Naive thymus-derived CD4-positive, alpha-beta T cell (primary cell): ENCODE results near the gene C2orf92. TPM values are rescaled to one million over a fixed set of nuclear protein-coding genes. Genes with fewer than 3 reads are reported as not detected.
A peak's percentile ranks its signal among the peaks of the same experiment; 100 is the strongest.
"Not testable (repeated sequence)": the region's sequence is repeated elsewhere in the genome, so short reads cannot be mapped to it uniquely, and the experiment has no call there.

ENCODE experiments used
- ATAC-seq: fragments of 150-1000 bp; cut with Tn5 transposase; 2 replicates; pipeline ENCODE4 v1.10.0; 2021; ENCODE audit warnings: mild to moderate bottlenecking, moderate library complexity
- CTCF ChIA-PET: fragments of 350-600 bp; sonication (Branson Sonifier 250); formaldehyde crosslinking; loops from one replicate; lab custom pipeline; 2021; ENCODE audit warnings: antibody characterized with exemption; lab: Charles Lee
- POLR2A ChIA-PET: fragments of 350-600 bp; sonication (Branson Sonifier 250); formaldehyde crosslinking; loops from one replicate; lab custom pipeline; 2021; ENCODE audit warnings: antibody characterized with exemption, inconsistent platforms; lab: Charles Lee
- DNase-seq, 9 donors: peaks; one replicate each; pipeline versions ENCODE4 v3.0.0 to v3.0.0-alpha.2; 2020 to 2022; ENCODE audit warnings: mixed read lengths in 1 of 9
- H3K27ac ChIP-seq: one replicate; pipeline ENCODE4 v1.7.0; 2013; ENCODE audit warnings: mild to moderate bottlenecking, low read depth, low read length, moderate library complexity
- H3K27me3 ChIP-seq, 2 donors: one replicate each; pipeline ENCODE4 v1.7.0; 2013; ENCODE audit warnings: low read length in 2 of 2, mild to moderate bottlenecking in 2 of 2, moderate library complexity in 2 of 2; ENCODE audit not compliant: control insufficient read depth in 2 of 2, insufficient read depth in 2 of 2
- H3K36me3 ChIP-seq, 3 experiments: 1 replicate in 2 of 3; 2 replicates in 1 of 3; pipeline ENCODE4 v1.7.0; 2013; ENCODE audit warnings: low read length in 3 of 3, mild to moderate bottlenecking in 3 of 3, moderate library complexity in 1 of 3; ENCODE audit not compliant: insufficient read depth in 3 of 3, control insufficient read depth in 2 of 3
- H3K4me1 ChIP-seq, 2 donors: one replicate each; pipeline ENCODE4 v1.7.0; 2013; ENCODE audit warnings: low read length in 2 of 2, mild to moderate bottlenecking in 2 of 2, moderate library complexity in 1 of 2; ENCODE audit not compliant: control insufficient read depth in 2 of 2, insufficient read depth in 2 of 2
- H3K4me3 ChIP-seq: 2 replicates; pipeline ENCODE4 v1.7.0; 2013; ENCODE audit warnings: mild to moderate bottlenecking, low read length
- H3K9me3 ChIP-seq, 3 experiments: 1 replicate in 2 of 3; 2 replicates in 1 of 3; pipeline ENCODE4 v1.7.0; 2013; ENCODE audit warnings: low read length in 3 of 3; ENCODE audit not compliant: control insufficient read depth in 2 of 3
- H3K27ac Mint-ChIP-seq, 9 donors: one replicate each; pipeline ENCODE4 v1.8.0; 2020 to 2022; ENCODE audit warnings: mixed read lengths in 9 of 9, mild to moderate bottlenecking in 8 of 9, moderate library complexity in 5 of 9, inconsistent platforms in 2 of 9
- H3K27me3 Mint-ChIP-seq, 5 donors: one replicate each; pipeline ENCODE4 v1.8.0; 2021 to 2022; ENCODE audit warnings: mixed read lengths in 5 of 5, mild to moderate bottlenecking in 1 of 5
- H3K36me3 Mint-ChIP-seq, 5 donors: one replicate each; pipeline ENCODE4 v1.8.0; 2020 to 2022; ENCODE audit warnings: mixed read lengths in 5 of 5, mild to moderate bottlenecking in 3 of 5, inconsistent platforms in 1 of 5
- H3K4me1 Mint-ChIP-seq, 7 donors: one replicate each; pipeline ENCODE4 v1.8.0; 2020 to 2022; ENCODE audit warnings: mixed read lengths in 7 of 7, mild to moderate bottlenecking in 3 of 7, inconsistent platforms in 1 of 7
- H3K4me3 Mint-ChIP-seq, 10 donors: one replicate each; pipeline ENCODE4 v1.8.0; 2020 to 2022; ENCODE audit warnings: mild to moderate bottlenecking in 10 of 10, mixed read lengths in 10 of 10, moderate library complexity in 6 of 10, inconsistent platforms in 2 of 10
- H3K9me3 Mint-ChIP-seq, 11 donors: one replicate each; pipeline ENCODE4 v1.8.0; 2020 to 2022; ENCODE audit warnings: mixed read lengths in 11 of 11, mild to moderate bottlenecking in 4 of 11, inconsistent platforms in 1 of 11, moderate library complexity in 1 of 11
- intact Hi-C, 2 donors: fragments of 100-400 bp; cut with micrococcal nuclease; formaldehyde crosslinking; loops; one replicate each; pipeline ENCODE4 v1.15.1; 2023
- polyA plus RNA-seq, 2 donors: library from polyadenylated mRNA; unstranded; fragments of 300-500 nt; fragmentation: Illumina TruSeq; gene quantifications; one replicate each; pipeline ENCODE4 v1.2.3, GENCODE V29; 2021
- total RNA-seq, 6 experiments: library from RNA in 5 of 6; stranded (reverse) in 5 of 6; gene quantifications; 1 replicate in 5 of 6; 2 replicates in 1 of 6; pipeline ENCODE4 v1.2.3 and lab custom pipeline; 2021 to 2026

Gene C2orf92
- total RNA-seq, result 10 to 100 TPM; 10.7 to 23.4 (median 21.0) TPM
- 1 to 10 TPM in 1 of 2 donors, under 1 TPM in 1; 0.66 to 1.1 TPM for polyA plus RNA-seq
- 14.0 reads per million, percentile 43 among the genes with 10 or more reads in this experiment for total RNA-seq (lab: John Stamatoyannopoulos, UW)

DNA sequence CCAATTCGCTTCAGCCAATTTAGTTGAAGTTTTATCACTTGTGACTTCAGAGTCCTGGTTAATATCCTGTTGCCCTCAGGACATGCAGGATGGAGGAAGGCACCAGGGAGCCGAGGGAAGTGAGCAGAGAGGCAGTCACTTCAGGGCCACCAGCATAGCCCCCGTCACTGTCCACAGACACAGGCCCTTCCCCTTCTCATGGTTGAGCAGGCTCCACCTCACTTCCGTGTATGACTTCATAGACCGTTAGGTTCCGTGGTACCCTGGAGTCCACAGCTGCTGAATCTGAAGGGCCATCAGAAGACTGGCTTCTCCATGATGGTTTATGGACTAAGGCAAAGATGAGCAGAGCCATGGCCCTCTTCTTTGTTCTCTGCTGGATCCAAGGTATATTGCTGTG is at the start of gene C2orf92:
C2orf92 (plus strand) TSS at position 266 of the 400 bp plus-strand sequence; CDS start at position 342, 76 bp downstream.
- no peak within 1 kb of the TSS for H3K27ac ChIP-seq
- CTCF ChIA-PET, result no interaction called here
- no peak for DNase-seq
- intact Hi-C loops, result loop anchor here in 1 of 2 donors (10.0 kb wide), 1 partner anchor 1485 kb away; the partner anchor contains the start of genes LIPT1 and TSGA10
- H3K4me1 ChIP-seq, result peaks cover 6 to 7% of the 10 kb centered on the region in 2 donors
- no peaks in the 10 kb centered on the region for H3K27me3 ChIP-seq
- no peak for ATAC-seq
- POLR2A ChIA-PET, result interaction anchor here (0.6 kb wide), 1 partner anchor 1037 kb away, joined by 3 read pairs; no protein-coding TSS in a partner anchor
- Mint-ChIP-seq H3K9me3 (no peaks in the 10 kb centered on the region), H3K4me1 (peaks cover 2 to 25% (median 11%) of the 10 kb centered on the region in 7 donors), H3K4me3 (no peak within 1 kb of the TSS), H3K27me3 (peaks cover 0 to 9% (median 0%) of the 10 kb centered on the region in 5 donors), H3K36me3 (peaks cover 0 to 3% (median 0%) of the 10 kb centered on the region in 5 donors), H3K27ac (no peak within 1 kb of the TSS)
- no peaks in the 10 kb centered on the region for H3K9me3 ChIP-seq
- H3K4me3 ChIP-seq, result no peak within 1 kb of the TSS
- no peaks in the 10 kb centered on the region for H3K36me3 ChIP-seq

DNA sequence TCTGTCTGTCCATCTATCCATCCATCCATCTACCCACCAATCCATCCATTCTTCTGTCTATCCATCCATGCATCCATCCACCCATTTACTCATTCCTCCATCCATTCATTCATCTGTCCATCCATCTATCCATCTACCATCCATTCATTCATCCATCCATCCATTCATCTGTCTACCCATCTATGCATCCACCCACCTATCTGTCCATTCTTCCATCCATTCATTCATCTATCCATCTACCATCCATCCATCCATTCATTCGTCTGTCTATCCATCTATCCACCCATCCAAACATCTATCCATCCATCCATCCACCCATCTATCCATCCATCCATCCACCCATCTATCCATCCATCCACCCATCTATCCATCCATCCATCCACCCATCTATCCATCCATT is 49.0 kb upstream of the C2orf92 start:
- H3K27me3 ChIP-seq, POLR2A ChIA-PET, ATAC-seq, H3K4me1 Mint-ChIP-seq, H3K9me3 ChIP-seq, DNase-seq, H3K9me3 Mint-ChIP-seq, H3K27ac ChIP-seq, H3K36me3 ChIP-seq, intact Hi-C loops, H3K36me3 Mint-ChIP-seq, CTCF ChIA-PET, H3K4me3 ChIP-seq, H3K4me3 Mint-ChIP-seq, H3K27me3 Mint-ChIP-seq, H3K4me1 ChIP-seq, H3K27ac Mint-ChIP-seq: not testable (repeated sequence)

DNA sequence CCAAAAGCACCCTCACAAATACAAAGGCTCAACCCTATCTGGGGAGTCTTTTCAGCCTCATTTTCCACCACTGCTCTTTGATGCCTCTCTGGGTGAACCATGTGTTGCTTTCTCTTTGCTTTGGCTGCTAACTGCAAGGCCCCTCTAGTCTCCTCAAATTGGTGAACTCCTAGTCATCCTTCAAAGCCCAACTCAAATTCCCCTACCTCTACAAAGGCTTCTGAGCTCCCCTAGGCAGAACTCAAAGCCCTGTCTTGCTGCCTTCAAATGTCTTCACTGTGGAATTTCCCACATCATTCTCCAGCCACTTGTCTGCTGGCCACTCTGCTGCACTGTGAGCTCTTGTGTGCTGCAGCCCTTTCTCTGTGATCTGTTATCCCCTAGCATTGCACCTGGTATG is 46.5 kb upstream of the C2orf92 start:
- H3K4me3 Mint-ChIP-seq, H3K4me1 ChIP-seq, POLR2A ChIA-PET, H3K36me3 Mint-ChIP-seq, H3K27ac ChIP-seq, DNase-seq, intact Hi-C loops, H3K27me3 ChIP-seq, H3K36me3 ChIP-seq, H3K9me3 ChIP-seq, H3K9me3 Mint-ChIP-seq, ATAC-seq, H3K27me3 Mint-ChIP-seq, H3K4me3 ChIP-seq, H3K4me1 Mint-ChIP-seq, CTCF ChIA-PET: not testable (repeated sequence)
- peak overlapping the region in 1 of 9 donors; percentile 22 for H3K27ac Mint-ChIP-seq

DNA sequence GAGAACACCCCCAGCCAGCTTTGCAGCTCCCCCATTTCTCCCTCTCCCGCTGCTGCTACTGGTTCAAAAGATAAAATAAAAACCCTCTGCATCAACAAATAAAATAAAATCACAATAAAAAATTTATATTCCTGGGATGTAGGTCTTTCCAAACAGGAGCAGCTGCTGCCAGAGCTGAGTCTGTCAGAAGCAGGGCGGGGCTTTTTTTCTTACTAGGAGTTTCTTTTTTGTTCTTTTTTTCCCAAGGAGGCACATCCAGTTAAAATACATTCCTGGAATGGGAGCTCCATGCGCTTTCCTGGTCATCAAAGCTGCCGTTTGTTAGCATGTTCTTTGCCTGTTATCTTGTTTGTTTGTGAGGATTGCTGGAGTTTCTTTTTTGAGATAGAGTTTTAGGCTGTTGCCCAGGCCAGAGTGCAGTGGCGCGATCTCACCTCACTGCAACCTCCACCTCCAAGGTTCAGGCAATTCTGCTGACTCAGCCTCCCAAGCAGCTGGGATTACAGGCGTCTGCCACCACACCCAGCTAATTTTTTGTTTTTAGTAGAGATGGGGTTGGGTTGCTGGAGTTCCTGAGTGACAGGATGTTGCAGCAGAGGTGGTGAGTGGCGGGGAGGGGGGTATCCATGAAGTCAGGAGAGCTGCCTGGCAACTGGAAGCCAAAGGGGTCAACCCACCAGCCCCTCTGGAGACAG is 44.0 kb upstream of the C2orf92 start:
- H3K27me3 ChIP-seq, H3K27ac Mint-ChIP-seq, DNase-seq, intact Hi-C loops, H3K4me3 ChIP-seq, ATAC-seq, H3K4me3 Mint-ChIP-seq, H3K9me3 Mint-ChIP-seq, H3K4me1 ChIP-seq, H3K36me3 ChIP-seq, H3K27me3 Mint-ChIP-seq, CTCF ChIA-PET, H3K27ac ChIP-seq, H3K36me3 Mint-ChIP-seq, H3K9me3 ChIP-seq, POLR2A ChIA-PET, H3K4me1 Mint-ChIP-seq: not testable (repeated sequence)

DNA sequence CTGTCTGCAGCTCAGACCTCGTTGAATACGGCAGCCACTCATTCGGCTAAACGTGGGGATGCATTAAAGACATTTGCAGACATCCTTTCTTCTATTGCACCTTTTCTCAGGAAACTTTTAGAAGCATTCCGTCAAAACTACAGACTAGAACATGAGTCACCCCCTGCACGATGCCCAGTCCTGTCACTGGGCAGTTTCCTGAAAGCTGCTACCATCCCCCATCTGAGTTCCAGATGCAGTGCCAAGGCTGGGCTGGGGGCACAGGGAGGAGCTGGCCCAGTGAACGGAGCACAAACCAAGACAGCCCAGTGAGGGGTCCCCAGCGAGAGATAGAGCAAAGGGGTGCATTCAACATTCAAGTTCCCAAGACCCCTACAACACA is 43.5 kb upstream of the C2orf92 start:
- H3K36me3 ChIP-seq, POLR2A ChIA-PET, H3K27me3 ChIP-seq, H3K36me3 Mint-ChIP-seq, H3K9me3 ChIP-seq, H3K4me3 Mint-ChIP-seq, DNase-seq, H3K4me3 ChIP-seq, CTCF ChIA-PET, H3K4me1 ChIP-seq, ATAC-seq, H3K4me1 Mint-ChIP-seq, intact Hi-C loops, H3K27ac ChIP-seq, H3K9me3 Mint-ChIP-seq: not testable (repeated sequence)
- peaks cover 0 to 13% (median 5%) of the 10 kb centered on the region in 5 donors for H3K27me3 Mint-ChIP-seq
- peak overlapping the region in 1 of 9 donors; percentile 22 for H3K27ac Mint-ChIP-seq

DNA sequence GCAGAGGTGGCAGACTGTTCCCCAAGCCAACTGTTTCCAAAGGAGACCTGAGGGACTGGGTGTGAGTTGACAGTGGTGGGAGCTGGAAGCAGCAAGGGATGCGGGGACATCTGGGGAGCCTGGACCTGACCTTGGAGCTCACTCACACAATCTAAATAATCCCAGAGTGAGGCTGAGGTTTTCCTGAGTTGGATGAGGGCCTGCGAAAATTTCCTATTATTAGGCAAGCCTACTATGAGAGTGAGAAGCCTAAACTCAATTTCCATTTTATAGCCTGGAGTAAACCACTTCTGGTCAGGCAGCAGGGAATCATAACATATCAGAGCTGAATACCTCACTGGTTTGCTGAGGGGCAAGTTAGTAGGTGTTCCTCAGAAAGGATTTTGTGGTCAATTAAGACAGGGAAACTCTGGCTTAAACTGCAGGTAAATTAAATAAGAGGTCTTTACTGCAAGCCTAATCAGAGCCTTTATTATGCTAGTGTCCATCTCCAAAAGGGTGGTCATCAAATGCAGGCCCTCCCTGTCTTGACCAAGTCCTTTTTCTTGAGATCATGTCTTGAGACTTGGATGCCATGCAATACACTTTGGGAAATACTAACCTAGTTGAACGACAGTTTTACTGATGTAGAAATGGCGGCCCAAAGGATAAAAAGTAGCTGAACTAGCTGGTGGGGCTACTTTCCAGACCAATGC is 25.3 kb upstream of the C2orf92 start:
- ChIA-PET POLR2A (interaction anchor here (1.6 to 7.3 kb wide), 2 partner anchors 19 to 26 kb away, joined by 3 to 162 read pairs; partner anchors contain the start of gene ACTR1B), CTCF (interaction anchor here (1.3 to 1.9 kb wide), 2 partner anchors 21 to 54 kb away, joined by 4 to 5 read pairs; no protein-coding TSS in a partner anchor)
- Histone ChIP-seq H3K4me1 (peaks cover 15 to 17% of the 10 kb centered on the region in 2 donors), H3K27me3 (no peaks in the 10 kb centered on the region), H3K27ac (no peak overlapping the region), H3K9me3 (no peaks in the 10 kb centered on the region), H3K36me3 (peaks cover 7 to 28% (median 16%) of the 10 kb centered on the region in 3 experiments), H3K4me3 (no peak overlapping the region)
- no peak for ATAC-seq
- no peaks in the 10 kb centered on the region for H3K9me3 Mint-ChIP-seq
- H3K36me3 Mint-ChIP-seq, result peaks cover 0 to 17% (median 15%) of the 10 kb centered on the region in 5 donors
- H3K4me3 Mint-ChIP-seq, result peak overlapping the region in 4 of 10 donors; percentile 5 to 49 (median 22)
- peaks cover 0 to 12% (median 0%) of the 10 kb centered on the region in 5 donors for H3K27me3 Mint-ChIP-seq
- no peak overlapping the region for H3K27ac Mint-ChIP-seq
- no peak for DNase-seq
- H3K4me1 Mint-ChIP-seq, result peaks cover 15 to 32% (median 24%) of the 10 kb centered on the region in 7 donors
- intact Hi-C loops, result loop anchor here in 1 of 2 donors (2.0 to 10.0 kb wide), 3 partner anchors 69 to 879 kb away; partner anchors contain the start of genes CNNM4, TMEM131 and ZAP70
